GM23338 (cell line): Measurements from ENCODE around the gene RPL29. TPM values are rescaled to one million over a fixed set of nuclear protein-coding genes. Genes with fewer than 3 reads are reported as not detected.

ENCODE experiments used
- ATAC-seq: fragments of 200-7000 bp; cut with Tn5 transposase; 3 replicates; pipeline ENCODE4 v1.9.1; 2020
- DNase-seq: peaks from one replicate; pipeline ENCODE4 v3.0.0-alpha.2; 2015; ENCODE audit warnings: low spot score
- H2AFZ ChIP-seq: fragments of 200-600 bp; sonication (generic); 2 replicates; pipeline ENCODE4 v1.8.0; 2016; ENCODE audit warnings: antibody characterized with exemption, mild to moderate bottlenecking, moderate library complexity
- H3F3A ChIP-seq: fragments of 200-600 bp; sonication (generic); replicated peaks from 2 replicates; pipeline ENCODE4 v1.8.0; 2017; ENCODE audit warnings: antibody characterized with exemption, mixed run types, low read depth
- H3K27ac ChIP-seq: fragments of 200-600 bp; sonication (generic); 2 replicates; pipeline ENCODE4 v1.6.1; 2016; ENCODE audit warnings: low read depth
- H3K27me3 ChIP-seq: fragments of 200-600 bp; sonication (generic); 2 replicates; pipeline ENCODE4 v1.8.0; 2016; ENCODE audit warnings: mild to moderate bottlenecking, mixed run types, moderate library complexity; ENCODE audit not compliant: insufficient read depth
- H3K36me3 ChIP-seq: fragments of 200-600 bp; sonication (generic); 2 replicates; pipeline ENCODE4 v1.8.0; 2016; ENCODE audit warnings: mild to moderate bottlenecking; ENCODE audit not compliant: insufficient read depth
- H3K4me1 ChIP-seq: fragments of 200-600 bp; sonication (generic); 2 replicates; pipeline ENCODE4 v1.8.0; 2016; ENCODE audit warnings: mild to moderate bottlenecking, moderate library complexity; ENCODE audit not compliant: insufficient read depth
- H3K4me2 ChIP-seq: fragments of 200-600 bp; sonication (generic); 2 replicates; pipeline ENCODE4 v1.7.1; 2017; ENCODE audit warnings: mixed run types
- H3K4me3 ChIP-seq: fragments of 200-600 bp; sonication (generic); 2 replicates; pipeline ENCODE4 v1.6.1; 2016; ENCODE audit warnings: mixed run types
- H3K79me2 ChIP-seq: fragments of 200-600 bp; sonication (generic); replicated peaks from 2 replicates; pipeline ENCODE4 v1.8.0; 2017; ENCODE audit warnings: mild to moderate bottlenecking; ENCODE audit not compliant: insufficient read depth
- H3K9me2 ChIP-seq: fragments of 200-600 bp; sonication (generic); 2 replicates; pipeline ENCODE4 v1.8.0; 2017; ENCODE audit not compliant: insufficient read depth
- H4K20me1 ChIP-seq: fragments of 200-600 bp; sonication (generic); replicated peaks from 2 replicates; pipeline ENCODE4 v1.8.0; 2017; ENCODE audit warnings: mild to moderate bottlenecking; ENCODE audit not compliant: insufficient read depth
- H3K27ac Mint-ChIP-seq: 2 replicates; pipeline ENCODE4 v1.8.0; 2020; ENCODE audit warnings: inconsistent platforms, mild to moderate bottlenecking, moderate library complexity, mixed read lengths
- H3K27me3 Mint-ChIP-seq: 3 replicates; pipeline ENCODE4 v1.8.0; 2022; ENCODE audit warnings: low read depth, mild to moderate bottlenecking, moderate library complexity, mixed read lengths, inconsistent platforms; ENCODE audit not compliant: insufficient read depth, poor library complexity
- H3K36me3 Mint-ChIP-seq: 3 replicates; pipeline ENCODE4 v1.8.0; 2021; ENCODE audit warnings: low read depth, mild to moderate bottlenecking, inconsistent platforms, moderate library complexity, mixed read lengths
- H3K4me1 Mint-ChIP-seq: 3 replicates; pipeline ENCODE4 v1.8.0; 2020; ENCODE audit warnings: mild to moderate bottlenecking, inconsistent platforms, mixed read lengths
- H3K4me3 Mint-ChIP-seq: 3 replicates; pipeline ENCODE4 v1.8.0; 2021; ENCODE audit warnings: moderate library complexity, mild to moderate bottlenecking, inconsistent platforms, mixed read lengths
- H3K9me3 Mint-ChIP-seq: 3 replicates; pipeline ENCODE4 v1.8.0; 2020; ENCODE audit warnings: moderate library complexity, mild to moderate bottlenecking, inconsistent platforms, mixed read lengths
- CREB1 ChIP-seq: fragments of 250-450 bp; sonication (Bioruptor Pico); IDR thresholded peaks from 2 replicates; pipeline ENCODE4 v1.5.0; 2020; ENCODE audit warnings: low read depth, mild to moderate bottlenecking, moderate library complexity
- EZH2 ChIP-seq: fragments of 200-600 bp; sonication (generic); IDR thresholded peaks from one replicate; pipeline ENCODE4 v1.8.0; 2017; ENCODE audit warnings: antibody characterized with exemption, mild to moderate bottlenecking, low read depth; ENCODE audit not compliant: unreplicated experiment
- EZH2phosphoT487 ChIP-seq: fragments of 200-600 bp; sonication (generic); IDR thresholded peaks from one replicate; pipeline ENCODE4 v1.8.1; 2018; ENCODE audit warnings: antibody characterized with exemption; ENCODE audit not compliant: unreplicated experiment
- NANOG ChIP-seq: IDR thresholded peaks from 2 replicates; pipeline ENCODE4 v1.6.1; 2016; ENCODE audit warnings: antibody characterized with exemption, borderline replicate concordance
- POLR2AphosphoS5 ChIP-seq: IDR thresholded peaks from 2 replicates; pipeline ENCODE4 v1.6.1; 2016; ENCODE audit warnings: antibody characterized with exemption, low read depth
- STAT1 ChIP-seq: IDR thresholded peaks from one replicate; pipeline ENCODE4 v1.6.1; 2016; ENCODE audit warnings: antibody characterized with exemption; ENCODE audit not compliant: unreplicated experiment
- ZNF331 ChIP-seq: fragments of 250-450 bp; sonication (Bioruptor Pico); IDR thresholded peaks from 2 replicates; pipeline ENCODE4 v1.5.0; 2020; ENCODE audit warnings: low read depth, mild to moderate bottlenecking, moderate library complexity
- polyA plus RNA-seq: library from polyadenylated mRNA; unstranded; fragments of >200 nt; fragmentation: Nextera tagmentation; extraction: Ambion mirVana; gene quantifications from 2 replicates; pipeline ENCODE4 v1.2.1, GENCODE V29; 2016
- total RNA-seq: library from RNA; depleted of rRNA; stranded (reverse); fragments of >200 nt; shearing (Covaris generic); gene quantifications from 2 replicates; pipeline ENCODE4 v1.2.3, GENCODE V29; 2014
- TF ChIP-seq, protein P1 (sequence below), 2 experiments: fragments of 200-600 bp in 1 of 2; sonication (generic) in 1 of 2; conservative IDR thresholded peaks; 2 replicates each; pipeline versions ENCODE4 v1.5.1 to v1.6.1; 2016 to 2017; ENCODE audit warnings: antibody characterized with exemption in 2 of 2, low read depth in 2 of 2, mild to moderate bottlenecking in 2 of 2, moderate library complexity in 1 of 2
- TF ChIP-seq, protein P2 (sequence below): fragments of 250-450 bp; sonication (Bioruptor Pico); IDR thresholded peaks from 2 replicates; pipeline ENCODE4 v1.5.0; 2020; ENCODE audit warnings: mild to moderate bottlenecking, moderate library complexity

RPL29 gene
- total and polyA plus RNA-seq, 2 experiments from 2014 or later: 1,471 to 1,864 TPM

DNA sequence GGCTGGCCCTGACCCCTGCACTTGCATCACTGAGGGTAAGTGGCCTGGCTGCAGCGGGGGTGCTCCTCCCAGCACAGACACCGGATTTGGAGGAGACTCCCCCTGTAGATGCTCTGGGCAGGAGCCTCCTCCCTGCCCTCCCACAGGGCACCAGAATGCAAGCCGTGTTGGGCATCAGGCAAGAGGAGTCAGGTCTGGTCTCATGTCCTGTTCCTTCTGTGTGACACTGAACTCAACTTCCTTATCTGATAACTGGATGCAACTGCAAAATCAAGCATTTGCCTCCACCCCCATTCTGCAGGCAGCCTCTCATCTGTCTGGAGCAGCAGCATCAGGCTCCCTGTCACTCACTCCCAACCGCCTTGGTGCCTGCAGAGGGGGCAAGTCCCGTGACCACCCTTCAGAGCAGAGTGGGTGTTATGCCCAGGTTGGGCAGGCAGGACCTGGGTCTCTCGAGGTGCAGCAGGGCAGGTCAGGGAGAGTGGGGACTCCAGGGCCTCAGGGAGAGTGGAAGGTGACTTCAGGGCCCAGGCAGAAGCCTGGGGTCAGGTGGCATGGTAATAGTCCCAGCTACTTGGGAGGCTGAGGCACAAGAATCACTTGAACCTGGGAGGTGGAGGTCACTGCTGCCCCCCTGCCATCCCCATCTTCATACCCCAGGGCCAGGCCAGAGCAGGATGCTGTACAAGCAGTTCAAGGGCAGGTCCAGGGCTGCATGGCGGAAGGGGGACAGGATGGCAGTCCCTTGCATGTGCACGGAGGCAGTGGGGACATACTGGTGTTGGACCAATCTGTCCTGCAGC lies 10.5 kb upstream of the RPL29 start:
- Histone ChIP-seq H3K9me2 (no peaks in the 10 kb centered on the region), H3K4me3 (peak overlapping the region; percentile 47), H3K4me2 (peak overlapping the region; percentile 73), H3K79me2 (no peaks in the 10 kb centered on the region), H2AFZ (peak overlapping the region; percentile 91), H3K27ac (no peak overlapping the region), H3K27me3 (no peaks in the 10 kb centered on the region), H3K36me3 (no peaks in the 10 kb centered on the region), H4K20me1 (no peaks in the 10 kb centered on the region), H3F3A (no peaks in the 10 kb centered on the region; the same call in 1 of the 2 replicates), H3K4me1 (peaks cover 30% of the 10 kb centered on the region; the same call in 1 of the 2 replicates)
- Mint-ChIP-seq H3K27ac (no peak overlapping the region), H3K4me3 (peak overlapping the region; percentile 59), H3K27me3 (peaks cover 23% of the 10 kb centered on the region), H3K9me3 (no peaks in the 10 kb centered on the region), H3K36me3 (no peaks in the 10 kb centered on the region; the same call in 2 of the 3 replicates), H3K4me1 (peaks cover 58% of the 10 kb centered on the region)
- DNase-seq (no peak), ATAC-seq (peak; percentile 3)
- TF ChIP-seq NANOG: no peak
- no peak for TF ChIP-seq EZH2phosphoT487
- no peak for TF ChIP-seq EZH2
- TF ChIP-seq CREB1: no peak
- TF ChIP-seq, protein P1, sequence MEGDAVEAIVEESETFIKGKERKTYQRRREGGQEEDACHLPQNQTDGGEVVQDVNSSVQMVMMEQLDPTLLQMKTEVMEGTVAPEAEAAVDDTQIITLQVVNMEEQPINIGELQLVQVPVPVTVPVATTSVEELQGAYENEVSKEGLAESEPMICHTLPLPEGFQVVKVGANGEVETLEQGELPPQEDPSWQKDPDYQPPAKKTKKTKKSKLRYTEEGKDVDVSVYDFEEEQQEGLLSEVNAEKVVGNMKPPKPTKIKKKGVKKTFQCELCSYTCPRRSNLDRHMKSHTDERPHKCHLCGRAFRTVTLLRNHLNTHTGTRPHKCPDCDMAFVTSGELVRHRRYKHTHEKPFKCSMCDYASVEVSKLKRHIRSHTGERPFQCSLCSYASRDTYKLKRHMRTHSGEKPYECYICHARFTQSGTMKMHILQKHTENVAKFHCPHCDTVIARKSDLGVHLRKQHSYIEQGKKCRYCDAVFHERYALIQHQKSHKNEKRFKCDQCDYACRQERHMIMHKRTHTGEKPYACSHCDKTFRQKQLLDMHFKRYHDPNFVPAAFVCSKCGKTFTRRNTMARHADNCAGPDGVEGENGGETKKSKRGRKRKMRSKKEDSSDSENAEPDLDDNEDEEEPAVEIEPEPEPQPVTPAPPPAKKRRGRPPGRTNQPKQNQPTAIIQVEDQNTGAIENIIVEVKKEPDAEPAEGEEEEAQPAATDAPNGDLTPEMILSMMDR (conservative IDR thresholded peaks at IDR 0.05; ENCODE audit: low read depth in 2 of 2): no peak
- TF ChIP-seq STAT1: no peak

DNA sequence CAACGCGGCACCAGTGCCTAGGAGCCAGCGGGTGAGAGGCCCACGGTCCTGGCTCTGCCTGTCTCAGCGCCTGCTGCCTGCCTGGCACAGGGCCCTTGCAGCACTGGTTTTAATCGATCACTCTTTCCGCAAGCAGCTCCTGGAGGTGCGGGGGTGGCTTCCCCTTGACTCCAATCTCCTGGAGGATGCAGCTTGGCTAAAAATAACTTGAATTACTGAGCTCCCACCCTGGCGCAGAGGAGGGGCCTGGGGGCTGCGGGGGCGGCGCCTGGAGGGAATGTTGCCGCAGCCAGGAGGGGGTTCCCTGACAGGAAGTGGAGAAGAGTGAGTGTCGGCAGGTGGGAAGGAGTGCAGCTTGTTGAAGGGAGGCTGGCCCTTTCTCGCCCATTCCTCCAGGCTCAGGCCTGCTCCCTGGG lies 9.9 kb upstream of the RPL29 start:
- Histone ChIP-seq H3K4me2 (peak overlapping the region; percentile 73), H3K36me3 (no peaks in the 10 kb centered on the region), H3K27me3 (no peaks in the 10 kb centered on the region), H2AFZ (peak overlapping the region; percentile 91), H3F3A (no peaks in the 10 kb centered on the region; the same call in 1 of the 2 replicates), H3K4me3 (peak overlapping the region; percentile 47), H3K4me1 (peaks cover 30% of the 10 kb centered on the region; the same call in 1 of the 2 replicates), H3K27ac (no peak overlapping the region), H4K20me1 (no peaks in the 10 kb centered on the region), H3K9me2 (no peaks in the 10 kb centered on the region), H3K79me2 (no peaks in the 10 kb centered on the region)
- peak; percentile 85 for DNase-seq
- no peaks in the 10 kb centered on the region for H3K36me3 Mint-ChIP-seq
- H3K9me3 Mint-ChIP-seq: no peaks in the 10 kb centered on the region
- peak overlapping the region; percentile 59 for H3K4me3 Mint-ChIP-seq
- H3K27ac Mint-ChIP-seq: no peak overlapping the region
- TF ChIP-seq POLR2AphosphoS5: peak; percentile 52; the same call in 1 of the 2 replicates
- TF ChIP-seq ZNF331: no peak
- TF ChIP-seq, protein P1 (conservative IDR thresholded peaks at IDR 0.05; ENCODE audit: low read depth in 2 of 2): no peak
- TF ChIP-seq, protein P2, sequence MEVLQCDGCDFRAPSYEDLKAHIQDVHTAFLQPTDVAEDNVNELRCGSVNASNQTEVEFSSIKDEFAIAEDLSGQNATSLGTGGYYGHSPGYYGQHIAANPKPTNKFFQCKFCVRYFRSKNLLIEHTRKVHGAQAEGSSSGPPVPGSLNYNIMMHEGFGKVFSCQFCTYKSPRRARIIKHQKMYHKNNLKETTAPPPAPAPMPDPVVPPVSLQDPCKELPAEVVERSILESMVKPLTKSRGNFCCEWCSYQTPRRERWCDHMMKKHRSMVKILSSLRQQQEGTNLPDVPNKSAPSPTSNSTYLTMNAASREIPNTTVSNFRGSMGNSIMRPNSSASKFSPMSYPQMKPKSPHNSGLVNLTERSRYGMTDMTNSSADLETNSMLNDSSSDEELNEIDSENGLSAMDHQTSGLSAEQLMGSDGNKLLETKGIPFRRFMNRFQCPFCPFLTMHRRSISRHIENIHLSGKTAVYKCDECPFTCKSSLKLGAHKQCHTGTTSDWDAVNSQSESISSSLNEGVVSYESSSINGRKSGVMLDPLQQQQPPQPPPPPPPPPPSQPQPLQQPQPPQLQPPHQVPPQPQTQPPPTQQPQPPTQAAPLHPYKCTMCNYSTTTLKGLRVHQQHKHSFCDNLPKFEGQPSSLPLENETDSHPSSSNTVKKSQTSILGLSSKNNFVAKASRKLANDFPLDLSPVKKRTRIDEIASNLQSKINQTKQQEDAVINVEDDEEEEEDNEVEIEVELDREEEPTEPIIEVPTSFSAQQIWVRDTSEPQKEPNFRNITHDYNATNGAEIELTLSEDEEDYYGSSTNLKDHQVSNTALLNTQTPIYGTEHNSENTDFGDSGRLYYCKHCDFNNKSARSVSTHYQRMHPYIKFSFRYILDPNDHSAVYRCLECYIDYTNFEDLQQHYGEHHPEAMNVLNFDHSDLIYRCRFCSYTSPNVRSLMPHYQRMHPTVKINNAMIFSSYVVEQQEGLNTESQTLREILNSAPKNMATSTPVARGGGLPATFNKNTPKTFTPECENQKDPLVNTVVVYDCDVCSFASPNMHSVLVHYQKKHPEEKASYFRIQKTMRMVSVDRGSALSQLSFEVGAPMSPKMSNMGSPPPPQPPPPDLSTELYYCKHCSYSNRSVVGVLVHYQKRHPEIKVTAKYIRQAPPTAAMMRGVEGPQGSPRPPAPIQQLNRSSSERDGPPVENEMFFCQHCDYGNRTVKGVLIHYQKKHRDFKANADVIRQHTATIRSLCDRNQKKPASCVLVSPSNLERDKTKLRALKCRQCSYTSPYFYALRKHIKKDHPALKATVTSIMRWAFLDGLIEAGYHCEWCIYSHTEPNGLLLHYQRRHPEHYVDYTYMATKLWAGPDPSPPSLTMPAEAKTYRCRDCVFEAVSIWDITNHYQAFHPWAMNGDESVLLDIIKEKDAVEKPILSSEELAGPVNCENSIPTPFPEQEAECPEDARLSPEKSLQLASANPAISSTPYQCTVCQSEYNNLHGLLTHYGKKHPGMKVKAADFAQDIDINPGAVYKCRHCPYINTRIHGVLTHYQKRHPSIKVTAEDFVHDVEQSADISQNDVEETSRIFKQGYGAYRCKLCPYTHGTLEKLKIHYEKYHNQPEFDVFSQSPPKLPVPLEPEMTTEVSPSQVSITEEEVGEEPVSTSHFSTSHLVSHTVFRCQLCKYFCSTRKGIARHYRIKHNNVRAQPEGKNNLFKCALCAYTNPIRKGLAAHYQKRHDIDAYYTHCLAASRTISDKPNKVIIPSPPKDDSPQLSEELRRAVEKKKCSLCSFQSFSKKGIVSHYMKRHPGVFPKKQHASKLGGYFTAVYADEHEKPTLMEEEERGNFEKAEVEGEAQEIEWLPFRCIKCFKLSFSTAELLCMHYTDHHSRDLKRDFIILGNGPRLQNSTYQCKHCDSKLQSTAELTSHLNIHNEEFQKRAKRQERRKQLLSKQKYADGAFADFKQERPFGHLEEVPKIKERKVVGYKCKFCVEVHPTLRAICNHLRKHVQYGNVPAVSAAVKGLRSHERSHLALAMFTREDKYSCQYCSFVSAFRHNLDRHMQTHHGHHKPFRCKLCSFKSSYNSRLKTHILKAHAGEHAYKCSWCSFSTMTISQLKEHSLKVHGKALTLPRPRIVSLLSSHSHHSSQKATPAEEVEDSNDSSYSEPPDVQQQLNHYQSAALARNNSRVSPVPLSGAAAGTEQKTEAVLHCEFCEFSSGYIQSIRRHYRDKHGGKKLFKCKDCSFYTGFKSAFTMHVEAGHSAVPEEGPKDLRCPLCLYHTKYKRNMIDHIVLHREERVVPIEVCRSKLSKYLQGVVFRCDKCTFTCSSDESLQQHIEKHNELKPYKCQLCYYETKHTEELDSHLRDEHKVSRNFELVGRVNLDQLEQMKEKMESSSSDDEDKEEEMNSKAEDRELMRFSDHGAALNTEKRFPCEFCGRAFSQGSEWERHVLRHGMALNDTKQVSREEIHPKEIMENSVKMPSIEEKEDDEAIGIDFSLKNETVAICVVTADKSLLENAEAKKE (CRISPR knock-in tag): no peak
- H3K27me3 Mint-ChIP-seq: peaks cover 23% of the 10 kb centered on the region
- peak; percentile 47 for ATAC-seq
- peaks cover 58% of the 10 kb centered on the region for H3K4me1 Mint-ChIP-seq
